Stimulated activated CD4-positive, alpha-beta T cell treated with anti-CD3 and anti-CD28 coated beads, Interleukin-4, amount 100 ng/mL, for 1 hour (primary cell): Measurements from ENCODE around the gene MYO1D.
"Not testable (repeated sequence)": the region's sequence is repeated elsewhere in the genome, so short reads cannot be mapped to it uniquely, and the experiment has no call there.

Experiments
- DNase-seq: peaks from one replicate; pipeline ENCODE4 v3.0.0-alpha.2; 2020

Gene MYO1D

DNA sequence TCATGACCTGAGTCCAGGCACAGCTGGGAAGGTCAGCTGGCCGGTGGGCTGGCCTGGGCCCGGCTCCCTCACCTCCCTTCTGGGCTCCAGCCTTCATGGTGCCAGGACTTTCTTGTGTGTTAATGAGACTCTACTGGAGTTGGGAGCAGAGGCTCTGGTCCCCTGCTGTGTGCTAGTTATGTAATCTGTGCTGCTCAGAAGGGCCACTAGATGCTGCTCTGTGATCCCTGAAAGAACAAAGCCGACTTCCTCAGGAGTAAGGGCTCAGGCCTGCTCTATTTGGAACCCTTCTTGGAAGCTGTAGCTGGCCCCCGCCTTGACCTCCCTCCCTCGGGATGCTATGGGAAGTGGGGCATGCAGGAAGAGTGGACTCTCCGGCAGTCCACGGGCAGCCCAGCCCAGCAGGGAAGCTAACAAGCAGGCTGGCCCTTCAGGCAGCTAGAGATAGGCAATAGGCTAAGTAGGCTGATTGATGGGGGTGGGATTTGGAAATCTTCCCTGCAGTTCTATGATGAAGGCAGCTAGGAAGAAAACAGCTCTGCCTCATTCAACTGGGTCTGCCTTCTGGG, 393.4 kb downstream of the MYO1D start:
- DNase-seq, result no peak

GRCh38 chr17:32482568-32483320, 394.2 kb downstream of the MYO1D start:
- no peak for DNase-seq

- DNase-seq, result no peak
These were observed 395.7 kb downstream of the MYO1D start for GRCh38 chr17:32481193-32481592.

DNA sequence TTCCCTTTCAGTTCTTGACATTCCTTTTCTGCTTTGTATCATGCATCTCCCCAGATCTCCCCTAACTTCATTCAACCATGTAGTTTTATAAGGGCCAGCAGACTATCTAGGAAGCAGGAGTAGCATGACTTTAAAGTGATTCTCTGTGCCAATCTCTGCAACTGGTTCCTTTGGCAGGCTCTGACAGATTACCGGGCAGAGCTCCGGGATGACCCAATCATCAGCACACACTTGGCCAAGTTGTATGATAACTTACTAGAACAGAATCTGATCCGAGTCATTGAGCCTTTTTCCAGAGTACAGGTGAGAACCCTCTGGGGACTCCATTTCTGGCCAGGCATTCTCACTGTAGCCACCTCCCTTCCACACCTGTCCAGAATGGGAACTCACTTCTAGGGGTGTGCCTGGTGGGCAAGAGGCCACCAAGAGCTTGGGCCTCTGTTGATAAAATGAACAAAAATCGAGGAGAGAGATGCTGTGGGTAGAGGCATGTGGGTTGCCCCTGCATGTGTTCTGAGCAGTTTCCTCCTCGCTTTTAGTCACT, 397.8 kb downstream of the MYO1D start:
- DNase-seq, result no peak

GRCh38 chr17:32477220-32477619, 399.7 kb downstream of the MYO1D start:
- DNase-seq, result no peak

DNA sequence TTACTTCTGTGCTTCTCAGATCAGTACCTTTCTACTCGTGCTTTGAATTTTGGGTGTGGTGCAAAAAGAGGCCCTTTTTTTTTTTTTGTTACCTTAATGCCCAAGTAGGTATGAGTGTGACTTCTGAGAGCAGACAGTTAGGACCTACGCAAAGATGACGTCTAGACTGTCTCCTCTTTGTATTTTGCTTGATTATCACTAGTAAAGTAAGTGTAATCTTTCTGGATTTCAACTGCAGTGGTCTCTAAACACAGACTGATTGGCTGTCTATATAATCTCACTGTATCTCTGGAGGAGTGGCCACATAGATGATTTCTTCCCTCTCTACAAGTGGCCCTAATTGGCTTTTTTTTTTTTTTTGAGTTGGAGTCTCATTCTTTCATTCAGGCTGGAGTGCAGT, 401.7 kb downstream of the MYO1D start:
- DNase-seq, result no peak

GRCh38 chr17:32471652-32472051, 405.3 kb downstream of the MYO1D start:
- DNase-seq, result no peak

DNA sequence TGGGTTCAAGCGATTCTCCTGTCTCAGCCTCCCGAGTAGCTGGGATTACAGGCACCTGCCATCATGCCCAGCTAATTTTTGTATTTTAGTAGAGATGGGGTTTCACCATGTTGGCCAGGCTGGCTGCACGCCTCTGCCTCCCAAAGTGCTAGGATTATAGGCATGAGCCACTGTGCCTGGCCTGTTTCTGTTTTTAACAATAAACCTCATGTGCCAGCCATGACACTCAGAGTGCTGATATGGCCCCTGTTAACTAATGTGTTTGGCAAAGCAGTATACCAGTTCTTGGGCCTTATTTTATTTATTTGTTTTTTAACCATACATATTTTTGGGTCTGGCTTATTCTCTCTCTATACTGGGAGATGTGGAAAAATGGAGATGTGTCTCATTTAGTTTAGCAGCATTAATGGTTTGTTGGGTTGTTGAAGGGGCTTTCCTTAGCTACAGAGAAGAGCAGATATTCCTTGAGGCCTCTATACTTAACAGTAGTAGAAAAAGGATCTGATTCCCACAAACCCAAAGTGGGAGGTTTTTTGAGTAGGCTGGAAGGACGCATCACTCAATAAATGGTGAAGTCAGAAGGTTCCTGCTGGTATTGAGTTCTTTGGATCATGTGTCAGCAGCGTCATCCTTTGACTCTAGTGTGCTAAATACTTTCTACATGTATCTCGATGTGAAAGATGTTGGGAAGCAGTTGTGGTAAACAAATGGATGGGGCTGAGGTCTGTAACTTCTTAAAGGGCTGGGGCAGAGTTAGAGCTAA, 406.3 kb downstream of the MYO1D start:
- no peak for DNase-seq

- no peak for DNase-seq
These were observed 409.0 kb downstream of the MYO1D start for GRCh38 chr17:32467949-32468348.

DNA sequence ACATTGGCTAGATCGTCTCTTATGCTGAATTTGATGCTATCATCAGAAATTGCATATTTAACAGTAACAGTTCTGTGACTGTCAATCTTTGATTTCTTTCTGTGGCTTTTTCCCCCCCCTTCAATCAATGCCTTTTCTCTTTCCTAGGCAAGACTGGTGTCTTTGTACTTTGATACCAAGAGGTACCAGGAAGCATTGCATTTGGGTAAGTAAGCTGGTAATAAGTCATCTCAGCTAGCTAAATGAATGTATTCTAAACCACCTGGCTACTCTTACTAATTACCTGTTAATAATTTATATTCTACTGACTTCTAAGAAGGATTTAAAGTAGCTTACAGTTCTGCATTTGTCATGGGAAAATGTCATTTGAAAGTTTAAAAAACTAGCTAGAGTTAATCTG, 412.6 kb downstream of the MYO1D start:
- DNase-seq, result no peak

DNA sequence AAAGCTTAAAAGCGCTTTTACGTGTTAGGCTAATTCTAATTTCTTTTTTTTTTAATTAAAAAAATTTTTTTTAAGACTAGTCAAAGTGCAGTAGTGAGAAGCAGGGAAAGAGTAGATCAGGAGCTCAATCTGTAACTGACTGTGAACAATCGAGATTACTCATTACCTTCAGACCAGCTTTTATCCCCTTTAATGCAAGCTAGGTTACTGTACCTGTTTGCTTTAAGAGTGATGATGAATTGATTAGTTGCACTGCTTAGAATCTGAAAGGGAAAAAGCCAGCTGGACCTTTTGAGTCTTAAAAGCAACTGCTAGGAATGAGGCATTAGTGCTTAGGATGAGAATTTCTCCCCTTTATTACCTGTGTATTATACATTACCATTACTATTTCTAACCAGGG, 413.6 kb downstream of the MYO1D start:
- no peak for DNase-seq

- peak; percentile 67 for DNase-seq
These were observed 414.9 kb downstream of the MYO1D start for GRCh38 chr17:32461853-32462617.

GRCh38 chr17:32461498-32461852, 415.4 kb downstream of the MYO1D start:
- DNase-seq, result no peak

DNA sequence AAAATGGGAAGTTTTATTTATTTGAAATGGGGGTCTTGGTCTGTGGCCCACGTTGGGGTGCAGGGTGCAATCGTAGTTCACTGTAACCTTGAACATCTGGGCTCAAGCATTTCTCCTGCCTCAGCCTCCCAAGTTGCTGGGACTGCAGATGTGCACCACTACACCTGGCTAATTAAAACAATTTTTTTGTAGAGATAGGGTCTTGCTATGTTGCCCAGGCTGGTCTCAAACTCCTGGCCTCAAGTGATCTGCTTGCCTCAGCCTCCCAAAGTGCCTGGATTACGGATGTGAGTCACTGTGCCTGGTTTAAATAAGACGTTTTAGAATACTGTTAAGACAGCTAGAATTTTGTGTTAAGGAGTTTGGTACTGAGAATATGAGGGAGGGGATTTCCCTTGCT, 416.9 kb downstream of the MYO1D start:
- DNase-seq, result no peak

GRCh38 chr17:32458371-32458770, 418.6 kb downstream of the MYO1D start:
- DNase-seq, result no peak

GRCh38 chr17:32453370-32453769, 423.6 kb downstream of the MYO1D start:
- DNase-seq, result no peak

DNA sequence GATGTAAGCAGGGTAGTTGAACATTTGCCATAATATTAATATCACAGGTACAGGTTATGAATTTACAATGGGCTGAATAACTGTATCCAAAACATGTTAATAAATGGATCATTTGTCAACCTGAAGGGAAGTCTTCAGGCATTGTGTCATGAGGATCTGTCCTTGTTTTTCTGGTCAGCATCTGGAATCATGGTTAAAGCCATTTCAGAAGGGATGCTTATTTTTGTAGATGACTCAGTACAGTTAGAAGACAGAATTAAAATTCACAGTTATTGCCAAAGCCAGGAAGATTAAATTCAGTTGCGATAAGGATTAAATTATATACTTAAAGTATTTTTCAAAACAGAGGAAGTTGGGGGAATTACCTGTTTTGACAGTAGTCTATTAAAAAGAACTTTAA, 424.6 kb downstream of the MYO1D start:
- no peak for DNase-seq

GRCh38 chr17:32451879-32452278, 425.0 kb downstream of the MYO1D start:
- DNase-seq, result no peak

DNA sequence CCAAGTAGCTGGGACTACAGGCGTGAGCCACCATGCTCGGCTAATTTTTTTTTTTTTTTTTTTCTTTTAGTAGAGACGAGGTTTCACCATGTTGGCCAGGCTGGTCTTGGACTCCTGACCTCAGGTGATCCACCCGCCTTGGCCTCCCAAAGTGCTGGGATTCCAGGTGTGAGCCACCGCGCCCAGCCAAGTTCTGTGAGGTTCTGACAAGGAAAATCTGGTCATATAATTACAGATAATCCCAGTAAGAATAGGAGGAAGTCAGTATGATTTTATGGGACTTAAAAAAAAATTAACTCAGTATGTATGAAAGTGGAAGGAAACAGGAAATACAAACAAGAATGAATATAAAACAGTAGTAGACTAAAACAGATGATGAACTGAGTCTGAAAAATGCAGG, 426.5 kb downstream of the MYO1D start:
- DNase-seq, result not testable (repeated sequence)

GRCh38 chr17:32449963-32450362, 427.0 kb downstream of the MYO1D start:
- DNase-seq, result no peak

DNA sequence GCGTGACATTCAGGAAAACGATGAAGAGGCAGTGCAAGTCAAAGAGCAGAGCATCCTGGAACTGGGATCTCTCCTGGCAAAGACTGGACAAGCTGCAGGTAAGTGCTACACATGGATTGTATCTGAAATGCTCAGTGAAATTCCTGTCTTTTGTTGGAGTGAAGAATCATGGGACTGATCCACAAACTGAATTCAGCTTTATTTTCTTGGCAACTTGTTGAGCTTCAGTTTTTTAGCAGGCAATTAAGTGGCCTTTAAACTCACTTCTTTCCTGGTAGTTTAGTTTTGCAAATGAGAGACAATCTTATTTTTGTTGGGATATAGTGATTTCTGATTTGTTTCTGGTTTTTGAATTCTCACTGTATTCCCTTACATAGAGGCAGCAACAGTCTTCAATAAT, 430.0 kb downstream of the MYO1D start:
- no peak for DNase-seq

GRCh38 chr17:32445971-32446370, 431.0 kb downstream of the MYO1D start:
- DNase-seq, result no peak

DNA sequence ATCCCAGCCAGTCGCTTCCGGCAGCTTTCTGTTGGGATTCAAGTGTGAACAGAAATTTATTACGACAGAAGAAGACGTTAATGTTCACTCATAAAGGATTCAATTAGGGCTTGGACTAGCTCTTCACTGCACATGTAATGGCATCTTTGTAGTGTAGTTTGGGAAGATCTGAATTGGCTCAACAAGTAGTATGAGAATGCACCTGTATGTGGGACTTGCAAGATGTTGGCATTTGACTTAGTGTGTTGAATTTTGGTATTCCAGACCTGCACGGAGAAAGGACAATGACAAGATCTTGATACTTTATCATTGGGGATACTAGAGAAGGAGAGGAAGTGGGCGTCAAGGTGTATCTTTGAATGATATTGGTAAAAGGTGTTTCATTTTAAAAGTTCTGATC, 431.4 kb downstream of the MYO1D start:
- DNase-seq, result no peak
